Lower lobe of right lung (tissue), 2 donors: ENCODE data around the gene MYADML2. TPM values are rescaled to one million over a fixed set of nuclear protein-coding genes. Genes with fewer than 3 reads are reported as not detected.

Experiments used
- ATAC-seq, 2 donors: fragments of 200-7000 bp; cut with Tn5 transposase; one replicate each; pipeline ENCODE4 v1.9.1; 2020 to 2022; ENCODE audit warnings: mild to moderate bottlenecking in 2 of 2, moderate library complexity in 2 of 2
- DNase-seq: peaks from one replicate; pipeline ENCODE4 v3.0.0-alpha.2; 2020
- H3K27ac ChIP-seq: fragments of 200-600 bp; one replicate; pipeline ENCODE4 v1.8.0; 2022
- H3K27me3 ChIP-seq: fragments of 200-600 bp; one replicate; pipeline ENCODE4 v1.8.0; 2022; ENCODE audit warnings: low read depth
- H3K36me3 ChIP-seq: fragments of 200-600 bp; one replicate; pipeline ENCODE4 v1.8.0; 2022; ENCODE audit warnings: mild to moderate bottlenecking
- H3K4me1 ChIP-seq: fragments of 200-600 bp; one replicate; pipeline ENCODE4 v1.8.0; 2022
- H3K4me3 ChIP-seq: fragments of 200-600 bp; one replicate; pipeline ENCODE4 v1.8.0; 2022; ENCODE audit warnings: mild to moderate bottlenecking
- H3K9me3 ChIP-seq: fragments of 200-600 bp; one replicate; pipeline ENCODE4 v1.8.0; 2022
- CTCF ChIP-seq: fragments of 200-600 bp; IDR thresholded peaks from one replicate; pipeline ENCODE4 v1.8.0; 2022; ENCODE audit warnings: antibody characterized with exemption, mild to moderate bottlenecking
- intact Hi-C: fragments of 100-400 bp; cut with DNase I; formaldehyde crosslinking; loops from one replicate; pipeline ENCODE4 v1.11.0; 2022
- total RNA-seq: library from RNA; stranded (reverse); fragmentation: NEBNext Ultra II Directional; extraction: Animal tissue kit (Norgen Biotek cat#: 25700); gene quantifications from one replicate; pipeline ENCODE4 v1.2.1, GENCODE V29; 2021
- donor health status: DM: no; HTN: yes; CAD: no; lungs with severe emphysema.

MYADML2 gene
- total RNA-seq, 1 donor from 2014 or later: not detected

DNA sequence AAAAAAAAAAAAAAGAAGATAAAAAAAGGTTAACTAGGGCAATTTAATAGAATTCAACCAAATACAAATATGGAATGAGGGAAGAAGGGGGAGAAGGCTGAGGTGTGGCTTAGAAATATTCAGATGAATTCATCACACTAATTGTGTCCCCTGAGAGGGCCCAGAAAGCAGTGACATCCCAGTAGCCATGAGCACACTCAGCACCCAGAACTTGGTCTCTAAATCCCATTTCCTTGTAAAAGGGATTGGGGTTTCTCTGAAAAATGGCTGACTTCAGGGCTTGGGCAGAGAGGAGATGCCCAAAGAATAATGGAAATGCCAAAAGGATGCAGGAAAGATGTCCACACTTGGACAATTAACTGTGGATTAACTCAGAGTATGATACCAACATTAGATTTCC, 26.4 kb upstream of the MYADML2 start:
- no peak for ATAC-seq
- TF ChIP-seq CTCF: no peak
- peaks cover 20% of the 10 kb centered on the region for H3K4me1 ChIP-seq
- no peaks in the 10 kb centered on the region for H3K9me3 ChIP-seq
- H3K27me3 ChIP-seq: no peaks in the 10 kb centered on the region
- no peak overlapping the region for H3K27ac ChIP-seq
- no peaks in the 10 kb centered on the region for H3K36me3 ChIP-seq
- DNase-seq: no peak
- intact Hi-C loops: no loop called here
- H3K4me3 ChIP-seq: no peak overlapping the region

DNA sequence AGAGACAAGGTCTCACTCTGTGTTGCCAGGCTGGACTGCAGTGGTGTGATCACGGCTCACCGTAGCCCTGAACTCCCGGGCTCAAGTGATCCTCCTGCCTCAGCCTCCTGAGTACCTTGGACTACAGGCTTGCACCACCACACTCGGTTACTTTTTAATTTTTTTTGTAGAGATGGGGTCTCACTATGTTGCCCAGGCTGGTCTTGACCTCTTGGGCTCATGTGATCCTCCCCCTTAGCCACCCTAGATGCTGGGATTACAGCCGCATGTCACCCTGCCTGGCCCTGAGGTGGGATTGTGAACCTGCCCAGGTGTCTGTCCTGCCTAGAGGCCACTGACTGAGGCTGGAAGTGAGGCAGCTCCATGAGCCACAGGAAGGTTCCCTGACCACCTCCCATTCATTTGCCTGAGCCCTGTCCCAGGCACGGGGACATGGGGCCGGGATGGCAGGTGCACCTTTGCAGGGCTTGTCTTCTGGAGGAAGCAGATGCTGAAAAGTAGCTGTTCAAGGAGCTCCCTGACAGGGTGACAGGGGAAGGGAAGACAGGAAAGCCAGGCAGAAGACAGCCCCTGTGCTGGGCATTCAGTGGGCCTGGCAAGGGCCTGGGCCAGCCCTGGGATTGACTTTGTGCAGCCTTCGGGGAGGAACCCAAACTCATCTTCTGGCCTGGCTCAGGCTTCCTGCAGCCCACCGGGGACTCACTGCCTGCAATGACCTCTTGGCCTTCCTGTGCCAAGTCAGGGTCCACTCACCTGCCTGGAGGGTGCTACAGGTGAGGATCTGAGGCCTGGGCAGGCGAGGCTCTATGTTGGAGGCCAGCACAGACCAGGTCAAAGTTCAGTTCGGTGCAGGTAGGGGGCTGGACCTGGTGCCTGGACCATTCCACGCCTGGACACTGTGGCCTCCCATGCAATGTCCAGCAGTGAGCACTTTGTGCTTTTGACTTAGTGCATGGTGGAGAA, 22.1 kb upstream of the MYADML2 start:
- Histone ChIP-seq H3K36me3 (no peaks in the 10 kb centered on the region), H3K27ac (no peak overlapping the region), H3K4me3 (no peak overlapping the region), H3K9me3 (no peaks in the 10 kb centered on the region), H3K27me3 (peaks cover 4% of the 10 kb centered on the region), H3K4me1 (peaks cover 35% of the 10 kb centered on the region)
- intact Hi-C loops: no loop called here
- DNase-seq (no peak), ATAC-seq (no peak)
- no peak for TF ChIP-seq CTCF

- intact Hi-C loops: no loop called here
- Histone ChIP-seq H3K27ac (peak overlapping the region; percentile 65), H3K4me1 (peaks cover 35% of the 10 kb centered on the region), H3K27me3 (peaks cover 4% of the 10 kb centered on the region), H3K36me3 (no peaks in the 10 kb centered on the region), H3K9me3 (no peaks in the 10 kb centered on the region), H3K4me3 (peak overlapping the region; percentile 31)
- DNase-seq (no peak), ATAC-seq (no peak)
- TF ChIP-seq CTCF: no peak
Observed at GRCh38 chr17:81968396-81968745, 21.3 kb upstream of the MYADML2 start.

- Histone ChIP-seq H3K27me3 (peaks cover 6% of the 10 kb centered on the region), H3K4me3 (peak overlapping the region; percentile 31), H3K4me1 (peaks cover 35% of the 10 kb centered on the region), H3K36me3 (no peaks in the 10 kb centered on the region), H3K27ac (peak overlapping the region; percentile 65), H3K9me3 (no peaks in the 10 kb centered on the region)
- intact Hi-C loops: no loop called here
- DNase-seq (peak; percentile 88), ATAC-seq (peak; percentile 90 to 92)
- TF ChIP-seq CTCF: no peak
Observed at GRCh38 chr17:81967533-81968395, 20.7 kb upstream of the MYADML2 start.

GRCh38 chr17:81967244-81967532, 20.2 kb upstream of the MYADML2 start:
- peak overlapping the region; percentile 31 for H3K4me3 ChIP-seq
- ATAC-seq: peak; percentile 2 to 13
- no peaks in the 10 kb centered on the region for H3K9me3 ChIP-seq
- H3K27ac ChIP-seq: peak overlapping the region; percentile 65
- peaks cover 35% of the 10 kb centered on the region for H3K4me1 ChIP-seq
- TF ChIP-seq CTCF: no peak
- H3K36me3 ChIP-seq: no peaks in the 10 kb centered on the region
- peaks cover 12% of the 10 kb centered on the region for H3K27me3 ChIP-seq
- no peak for DNase-seq
- intact Hi-C loops: no loop called here
